GM19239 (cell line): ENCODE results near the gene ADPRS.
A peak's percentile ranks its signal among the peaks of the same experiment; 100 is the strongest.

Source experiments
- DNase-seq: peaks from one replicate; pipeline ENCODE4 v3.0.0; 2011; ENCODE audit warnings: low spot score; ENCODE audit not compliant: insufficient read length
- FAIRE-seq: peaks from 2 replicates; lab custom pipeline; 2011; peaks lifted over from hg19 to GRCh38; lab: Jason Lieb, UNC

ADPRS gene, protein sequence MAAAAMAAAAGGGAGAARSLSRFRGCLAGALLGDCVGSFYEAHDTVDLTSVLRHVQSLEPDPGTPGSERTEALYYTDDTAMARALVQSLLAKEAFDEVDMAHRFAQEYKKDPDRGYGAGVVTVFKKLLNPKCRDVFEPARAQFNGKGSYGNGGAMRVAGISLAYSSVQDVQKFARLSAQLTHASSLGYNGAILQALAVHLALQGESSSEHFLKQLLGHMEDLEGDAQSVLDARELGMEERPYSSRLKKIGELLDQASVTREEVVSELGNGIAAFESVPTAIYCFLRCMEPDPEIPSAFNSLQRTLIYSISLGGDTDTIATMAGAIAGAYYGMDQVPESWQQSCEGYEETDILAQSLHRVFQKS

DNA sequence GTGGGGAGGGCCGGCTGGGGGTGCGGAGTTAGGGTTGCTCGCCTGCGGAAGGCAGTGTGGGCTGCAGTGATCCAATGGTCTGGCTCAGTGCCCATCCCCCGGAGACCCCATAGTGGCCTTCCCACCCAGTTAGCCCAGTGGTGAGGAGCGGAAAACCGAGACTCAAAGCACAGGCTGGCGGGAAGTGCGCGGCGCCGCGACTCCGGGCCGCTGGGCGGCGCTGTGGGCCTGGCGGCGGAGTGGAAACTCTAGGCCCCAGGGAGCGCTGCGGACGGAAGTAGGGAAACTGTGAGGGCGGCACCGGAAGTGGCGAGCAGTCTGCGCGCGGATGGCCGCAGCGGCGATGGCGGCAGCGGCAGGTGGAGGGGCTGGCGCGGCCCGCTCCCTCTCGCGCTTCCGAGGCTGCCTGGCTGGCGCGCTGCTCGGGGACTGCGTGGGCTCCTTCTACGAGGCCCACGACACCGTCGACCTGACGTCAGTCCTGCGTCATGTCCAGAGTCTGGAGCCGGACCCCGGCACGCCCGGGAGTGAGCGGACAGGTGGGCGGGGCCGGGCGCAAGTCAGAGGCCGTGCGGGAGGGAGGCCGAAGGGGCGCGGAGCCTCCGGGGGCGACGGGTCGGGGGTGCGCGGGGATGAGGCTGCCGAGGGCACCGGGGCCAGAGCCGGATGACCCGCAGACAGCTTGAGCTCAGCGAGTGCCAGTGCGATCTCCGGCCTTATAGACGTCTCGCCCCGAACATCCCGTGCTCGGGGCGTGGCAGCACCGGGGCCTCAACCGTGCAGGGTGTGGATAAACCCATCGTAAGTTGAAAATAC, at the start of gene ADPRS:
Gene ADPRS, plus strand, starts transcription at position 316 of the 816 bp plus-strand sequence. Its CDS starts 13 bp downstream, at position 329.
- FAIRE-seq: peak; percentile 93
- DNase-seq: peak; percentile 95

DNA sequence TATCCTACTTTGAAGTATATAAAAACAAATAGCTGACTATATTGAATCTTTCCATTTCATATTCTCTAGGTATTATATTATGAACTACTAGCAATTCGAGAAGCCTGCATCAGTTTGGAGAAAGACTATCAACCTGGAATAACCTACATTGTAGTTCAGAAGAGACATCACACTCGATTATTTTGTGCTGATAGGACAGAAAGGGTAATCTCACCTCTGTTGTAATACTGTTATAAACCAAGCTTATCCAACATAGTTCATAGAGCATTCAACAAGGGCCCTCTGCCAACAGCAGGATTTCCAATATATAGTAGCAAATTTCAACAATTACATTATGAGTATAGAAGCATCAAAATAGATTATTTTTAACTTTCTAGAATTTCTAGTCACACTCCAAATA, 48.5 kb upstream of the ADPRS start:
- FAIRE-seq: no peak
- no peak for DNase-seq

DNA sequence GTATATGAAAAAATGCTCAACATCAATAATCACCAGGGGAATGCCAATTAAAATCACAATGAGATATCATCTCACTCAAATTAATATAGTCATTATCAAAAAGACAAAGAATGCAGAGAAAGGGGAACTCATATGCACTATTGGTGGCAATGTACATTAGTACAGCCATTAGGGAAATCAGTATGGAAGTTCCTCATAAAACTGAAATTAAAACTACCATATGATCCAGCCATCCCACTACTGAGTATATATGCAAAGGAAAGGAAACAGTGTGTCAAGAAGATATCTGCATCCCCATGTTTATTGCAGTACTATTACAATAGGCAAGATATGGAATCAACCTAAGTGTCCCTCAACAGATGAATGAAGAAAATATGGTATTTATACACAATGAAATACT, 36.9 kb upstream of the ADPRS start:
- FAIRE-seq (no peak), DNase-seq (no peak)

DNA sequence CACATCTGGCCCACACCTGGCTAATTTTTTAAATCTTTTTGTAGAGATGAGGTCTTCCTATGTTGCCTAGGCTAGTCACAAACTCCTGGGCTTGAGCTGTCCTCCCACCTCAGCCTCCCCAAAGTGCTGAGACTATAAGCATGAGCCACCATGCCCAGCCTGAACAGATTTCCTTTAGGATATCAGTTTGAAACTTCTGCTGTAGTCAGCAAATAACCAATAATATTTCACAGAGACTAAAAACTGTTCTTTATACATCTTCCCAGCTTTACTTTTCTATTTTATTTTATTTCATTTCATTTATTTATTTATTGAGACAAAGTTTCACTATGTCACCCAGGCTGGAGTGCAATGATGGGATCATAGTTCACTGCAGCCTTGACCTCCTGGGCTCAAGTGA, 34.7 kb upstream of the ADPRS start:
- FAIRE-seq (no peak), DNase-seq (no peak)

DNA sequence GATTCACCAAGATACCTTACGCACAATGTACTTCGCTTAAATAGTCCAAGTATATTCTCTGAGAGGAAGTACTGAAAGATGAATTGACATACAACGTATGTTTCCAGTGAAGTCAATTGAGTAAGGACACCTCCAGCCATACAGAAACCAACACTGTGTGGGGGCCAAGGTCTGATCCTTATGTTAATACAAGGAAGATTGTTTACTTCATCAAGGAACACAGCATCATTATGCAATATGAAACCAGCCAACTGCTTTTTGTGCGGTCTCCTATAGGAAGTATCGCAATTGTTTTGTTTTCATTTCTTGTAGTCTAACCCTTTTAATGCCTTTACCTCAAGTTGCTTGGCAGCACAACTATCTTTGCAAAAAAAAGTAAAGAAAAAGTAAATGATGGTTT, 33.0 kb upstream of the ADPRS start:
- DNase-seq (no peak), FAIRE-seq (no peak)

DNA sequence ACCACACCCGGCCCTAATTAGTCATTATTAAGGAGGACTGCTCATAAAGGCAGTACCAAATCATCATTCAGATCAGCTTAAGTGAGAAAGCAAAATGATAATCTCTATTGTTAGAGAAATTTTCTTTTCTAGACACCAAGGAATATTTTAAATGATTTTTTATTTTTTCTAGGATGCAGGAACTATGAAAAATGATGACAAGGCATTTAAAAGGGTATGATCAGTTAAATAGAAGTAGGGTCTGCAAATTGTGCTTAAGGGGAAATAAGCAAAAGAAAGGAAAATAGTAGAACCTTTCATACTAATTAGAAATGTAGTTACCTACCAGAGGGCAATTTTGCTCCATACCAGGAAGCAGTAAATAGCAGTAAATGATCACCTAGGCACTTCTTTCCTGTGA, 26.4 kb upstream of the ADPRS start:
- DNase-seq (no peak), FAIRE-seq (peak; percentile 37)

DNA sequence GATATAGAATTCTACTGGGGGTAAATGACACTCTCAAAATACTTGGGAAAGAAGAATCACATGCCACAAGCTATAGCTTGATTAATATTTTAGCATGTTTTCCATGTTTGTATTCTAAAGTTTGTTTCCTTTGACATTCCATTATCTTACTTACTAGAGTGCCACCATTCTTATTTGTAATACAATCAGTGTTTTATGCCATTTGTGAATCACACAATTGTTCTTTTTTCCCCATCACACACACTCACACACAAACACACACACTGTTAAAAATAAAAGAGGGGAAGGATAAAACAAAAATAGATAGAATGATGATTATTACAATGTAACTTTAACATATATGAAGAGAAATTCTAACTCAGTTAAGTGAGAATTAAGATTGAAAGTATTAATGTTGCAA, 20.8 kb upstream of the ADPRS start:
- DNase-seq (no peak), FAIRE-seq (no peak)

DNA sequence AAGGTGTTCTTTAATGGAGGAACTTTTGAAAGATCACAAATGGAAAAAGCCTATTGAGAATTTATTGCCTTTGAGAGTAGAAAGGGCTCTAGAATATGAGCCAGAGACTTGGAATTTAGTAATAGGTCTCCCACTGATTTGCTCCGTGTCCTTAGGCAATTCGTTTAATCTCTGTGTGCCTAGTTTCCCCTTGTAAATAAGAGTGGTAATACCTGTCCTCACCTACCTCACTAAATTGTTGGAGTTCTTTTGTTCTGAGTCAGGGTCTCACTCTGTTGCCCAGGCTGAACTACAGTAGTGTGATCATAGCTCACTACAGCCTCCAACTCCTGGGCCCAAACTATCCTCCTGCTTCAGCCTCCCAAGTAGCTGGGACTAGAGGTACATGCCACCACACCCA, 19.8 kb upstream of the ADPRS start:
- DNase-seq: no peak

DNA sequence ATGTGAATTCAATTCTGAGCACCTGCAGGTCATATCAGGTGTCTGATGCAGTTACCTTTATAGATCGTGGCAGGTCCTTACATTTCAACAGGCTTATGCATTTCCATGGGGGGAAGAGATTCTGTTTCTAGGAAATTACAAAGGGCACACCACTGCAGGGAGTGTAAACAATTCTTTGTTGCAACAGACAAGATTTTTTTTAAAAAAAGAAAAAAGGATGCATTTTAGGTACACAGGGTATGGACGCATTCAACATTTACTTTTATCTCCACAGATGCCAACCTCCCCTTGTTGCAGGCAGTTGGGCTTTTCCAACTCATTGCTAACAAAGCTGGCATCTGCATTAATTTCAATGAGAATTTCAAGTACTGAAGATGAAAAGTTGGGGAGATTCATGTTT, 18.3 kb upstream of the ADPRS start:
- DNase-seq (no peak), FAIRE-seq (no peak)

More for the DNA sequence above, 19.8 kb upstream of the ADPRS start:
- FAIRE-seq: no peak

DNA sequence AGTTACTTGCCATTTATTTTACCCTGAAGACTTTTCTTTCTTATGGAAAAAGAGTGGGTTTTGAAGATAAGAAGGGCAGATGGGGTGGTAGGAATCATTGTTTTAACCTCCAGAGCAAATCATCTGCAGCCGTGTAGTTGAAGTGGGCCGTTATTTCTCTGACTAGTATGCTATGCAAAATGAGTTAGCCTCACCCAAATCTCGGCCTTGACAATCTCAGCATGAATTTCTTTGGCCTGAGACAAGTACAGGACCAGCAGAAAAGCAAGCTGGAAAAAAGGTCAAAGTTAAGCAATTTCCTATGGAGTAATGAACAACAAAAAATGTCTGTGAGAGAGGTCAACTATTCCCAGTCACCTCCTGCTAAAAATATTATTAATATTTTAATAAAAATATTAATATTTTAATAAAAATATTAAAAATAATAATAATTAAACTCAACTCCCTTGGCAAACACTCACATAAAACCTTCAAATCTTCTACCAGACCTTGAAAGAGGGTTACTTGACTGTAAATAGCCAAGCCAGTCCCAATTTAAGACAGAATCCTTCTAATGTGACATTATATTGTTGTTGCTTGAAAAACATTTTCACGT, 11.6 kb upstream of the ADPRS start:
- FAIRE-seq (no peak), DNase-seq (no peak)

DNA sequence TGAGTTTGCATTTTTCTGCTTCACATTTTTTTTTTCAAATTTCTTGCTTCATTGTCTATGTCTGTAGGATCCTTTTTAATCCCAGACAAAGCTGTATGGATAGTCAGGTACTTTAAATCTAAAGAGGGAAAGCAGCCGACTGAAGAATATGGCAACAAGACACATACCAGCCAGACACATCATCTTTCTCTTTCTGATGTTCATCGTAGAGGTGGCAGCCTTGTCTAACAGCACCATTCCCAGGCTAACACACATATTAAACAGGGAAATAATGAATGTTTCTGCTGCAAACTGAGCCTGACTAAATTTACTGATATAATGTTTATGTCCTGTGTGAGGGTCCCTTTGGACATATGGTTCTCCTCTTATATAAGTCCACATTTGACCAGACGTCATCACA, 8.5 kb upstream of the ADPRS start:
- FAIRE-seq: no peak
- no peak for DNase-seq

DNA sequence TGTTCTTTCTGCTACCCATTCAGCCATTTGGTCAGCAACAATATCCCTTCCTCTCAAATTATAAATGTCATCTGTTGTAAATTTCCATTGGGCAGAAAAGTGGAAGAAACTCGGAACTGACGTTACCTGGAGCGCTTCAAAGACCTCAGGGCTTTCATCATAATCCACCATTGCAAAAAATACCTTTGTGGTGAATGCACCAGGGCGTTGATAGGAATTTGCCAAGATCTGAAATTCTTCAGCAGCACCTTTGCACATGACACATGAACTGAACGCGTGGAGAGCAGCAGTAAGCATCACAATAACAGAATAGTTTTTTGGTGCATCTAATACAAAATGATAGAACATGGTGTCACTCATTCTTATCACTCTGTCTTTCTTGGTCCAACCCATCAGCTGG, 7.9 kb upstream of the ADPRS start:
- DNase-seq (no peak), FAIRE-seq (no peak)

DNA sequence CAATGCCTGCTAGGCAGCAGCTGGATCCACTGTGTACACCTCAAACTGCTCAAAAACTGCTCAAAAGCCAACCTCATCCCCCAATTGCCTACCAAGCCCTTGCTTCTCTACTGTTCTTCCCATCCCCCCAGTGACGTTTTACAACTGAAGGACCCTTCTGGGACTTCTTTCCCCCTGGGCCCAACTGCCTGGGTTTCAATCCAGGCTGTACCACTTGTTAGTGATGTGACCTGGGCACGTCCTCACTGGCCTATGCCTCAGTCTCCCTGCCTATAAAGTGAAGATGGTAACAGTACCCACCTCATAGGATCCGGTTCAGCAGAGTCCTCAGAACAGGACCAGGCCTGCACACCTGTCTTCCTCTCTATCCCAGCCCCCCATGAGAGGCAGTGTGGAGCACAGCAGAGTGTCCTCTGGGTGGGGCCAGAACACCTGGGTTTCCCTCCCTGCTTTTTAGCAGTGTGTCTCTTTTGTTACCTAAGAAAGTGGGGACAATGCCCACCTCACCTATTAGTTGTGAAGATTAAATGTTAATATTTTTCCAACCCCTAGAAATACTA, 6.7 kb upstream of the ADPRS start:
- FAIRE-seq (no peak), DNase-seq (no peak)

DNA sequence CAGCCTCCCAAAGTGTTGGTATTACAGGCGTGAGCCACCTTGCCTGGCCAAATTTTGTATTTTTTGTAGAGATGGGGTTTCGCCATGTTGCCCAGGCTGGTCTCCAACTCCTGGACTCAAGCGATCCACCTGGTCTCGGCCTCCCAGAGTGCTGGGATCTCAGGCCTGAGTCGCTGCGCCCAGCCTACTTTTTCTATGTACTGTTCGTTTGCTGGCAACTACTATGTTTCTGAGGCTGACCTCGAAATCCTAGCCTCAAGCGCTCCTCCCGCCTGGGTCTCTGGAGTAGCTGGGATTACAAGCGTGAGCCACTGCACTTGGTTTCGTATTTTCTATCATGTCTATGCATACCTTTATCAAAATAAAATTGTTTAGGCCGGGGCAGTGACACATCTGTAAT, 5.5 kb upstream of the ADPRS start:
- no peak for DNase-seq
- no peak for FAIRE-seq

DNA sequence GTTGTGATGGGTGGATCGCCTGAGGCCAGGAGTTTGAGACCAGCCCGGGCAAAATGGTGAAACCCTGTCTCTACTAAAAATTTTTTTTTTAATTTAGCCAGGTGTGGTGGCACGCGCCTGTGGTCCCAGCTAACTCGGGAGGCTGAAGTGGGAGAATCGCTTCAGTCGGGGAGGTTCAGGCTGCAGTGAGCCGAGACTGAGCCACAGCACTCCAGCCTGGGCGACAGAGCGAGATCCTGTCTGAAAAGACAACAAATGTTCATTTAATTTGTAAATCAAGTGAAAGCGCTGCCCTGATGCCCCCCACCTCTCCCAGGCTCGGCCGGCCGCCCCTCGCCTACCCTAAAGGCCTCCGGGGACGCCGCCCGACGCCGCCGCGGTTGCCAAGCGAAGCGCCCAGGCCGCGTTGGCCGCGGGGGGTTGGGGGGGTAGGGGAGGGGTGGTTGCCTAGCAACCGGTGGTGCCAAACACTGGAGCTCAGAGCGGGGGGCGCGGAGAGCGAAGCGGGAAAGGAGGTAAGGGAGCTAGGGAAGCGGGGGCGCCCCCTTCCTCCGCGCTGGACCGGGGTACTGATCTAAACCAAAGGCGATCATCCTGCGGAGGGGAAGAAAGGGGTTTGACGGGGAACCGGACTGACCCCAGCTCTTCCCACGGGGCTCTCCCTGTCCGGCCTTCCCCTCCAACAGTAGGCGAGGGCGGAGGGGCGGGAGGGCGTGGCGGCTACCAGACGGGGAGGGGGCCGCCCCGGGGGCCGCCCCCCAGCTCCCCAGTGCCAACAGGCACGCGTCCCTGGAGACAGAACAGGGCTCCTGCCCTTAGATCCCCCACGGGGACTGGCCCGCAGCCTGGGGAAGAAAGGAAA, 4.8 kb upstream of the ADPRS start, which contains the start of gene TEKT2:
Gene TEKT2, plus strand, starts transcription at position 460 of the 862 bp plus-strand sequence. CDS start 828 bp downstream, outside the sequence.
- DNase-seq (no peak), FAIRE-seq (no peak)

DNA sequence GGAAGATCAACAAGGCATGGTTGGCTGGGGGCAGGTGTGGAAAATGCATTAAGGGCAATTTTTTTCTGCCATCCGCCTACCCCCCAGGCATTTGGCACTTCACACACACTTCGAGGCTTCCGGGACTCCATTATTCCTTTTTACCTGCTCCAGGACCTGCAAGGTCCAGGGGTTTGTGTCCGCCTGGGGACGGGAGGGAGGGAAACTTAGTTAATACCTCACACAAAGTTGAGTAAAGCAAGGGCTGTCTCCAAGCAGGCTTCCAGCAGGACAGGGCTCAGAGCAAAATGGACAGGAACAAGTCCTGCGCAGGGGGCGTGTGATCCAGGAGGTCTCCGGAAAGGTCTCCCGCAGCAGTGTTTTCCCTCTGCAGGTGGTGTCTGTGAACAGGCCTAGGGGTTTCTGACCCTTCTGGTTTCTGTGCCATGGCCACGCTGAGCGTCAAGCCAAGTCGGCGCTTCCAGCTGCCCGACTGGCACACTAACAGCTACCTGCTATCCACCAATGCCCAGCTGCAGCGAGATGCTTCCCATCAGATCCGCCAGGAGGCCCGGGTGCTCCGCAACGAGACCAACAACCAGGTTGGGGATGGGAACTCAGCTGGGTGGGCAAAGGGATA, 4.1 kb upstream of the ADPRS start:
- DNase-seq: no peak

DNA sequence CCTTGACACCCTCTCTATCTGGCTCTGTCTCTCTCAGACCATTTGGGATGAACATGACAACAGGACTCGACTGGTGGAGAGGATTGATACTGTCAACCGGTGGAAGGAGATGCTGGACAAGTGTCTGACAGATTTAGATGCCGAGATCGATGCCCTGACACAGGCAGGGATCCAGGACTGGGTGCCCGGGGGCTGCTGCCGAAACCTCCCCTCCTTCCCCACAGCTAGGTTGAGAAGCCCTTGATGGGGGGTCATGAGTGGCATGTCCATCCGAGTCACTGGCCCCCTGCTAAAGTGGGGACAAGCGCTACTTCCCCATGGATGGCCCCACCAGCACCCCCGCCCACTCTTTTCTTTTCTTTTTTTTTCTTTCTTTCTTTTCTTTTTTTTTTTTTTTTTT, 3.6 kb upstream of the ADPRS start:
- FAIRE-seq: no peak
- no peak for DNase-seq

More for the DNA sequence above, 4.1 kb upstream of the ADPRS start:
- FAIRE-seq: no peak

DNA sequence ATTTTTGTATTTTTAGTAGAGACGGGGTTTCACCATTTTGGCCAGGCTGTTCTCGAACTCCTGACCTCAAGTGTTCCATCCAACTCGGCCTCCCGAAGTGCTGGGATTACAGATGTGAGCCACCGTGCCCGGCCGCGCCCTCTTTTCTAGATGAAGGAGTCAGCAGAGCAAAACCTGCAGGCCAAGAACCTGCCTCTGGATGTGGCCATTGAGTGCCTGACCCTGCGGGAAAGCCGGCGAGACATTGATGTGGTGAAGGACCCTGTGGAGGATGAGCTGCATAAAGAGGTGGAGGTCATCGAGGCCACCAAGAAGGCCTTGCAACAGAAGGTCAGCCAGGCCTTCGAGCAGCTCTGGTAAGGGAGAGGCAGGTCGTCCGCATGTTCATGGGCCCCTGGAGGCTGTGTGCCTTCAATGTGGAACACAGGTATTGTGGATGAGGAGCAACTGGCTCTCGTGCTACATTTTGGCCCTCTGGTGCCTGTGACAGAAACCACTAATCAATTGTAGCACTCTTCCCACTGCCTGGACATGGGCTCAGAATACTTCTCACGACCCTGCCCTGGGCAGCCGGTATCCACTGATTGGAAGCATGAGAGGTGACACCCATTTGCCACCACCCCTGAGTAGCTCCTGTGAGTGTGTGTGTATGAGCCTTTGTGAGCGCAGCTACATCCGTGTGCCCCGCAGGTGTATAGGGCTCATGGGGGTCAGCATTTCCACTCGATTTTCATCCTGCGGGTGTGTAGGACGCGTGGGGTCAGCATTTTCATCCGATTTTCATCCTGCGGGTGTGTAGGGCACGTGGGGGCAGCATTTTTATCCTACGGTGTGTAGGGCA, 2.8 kb upstream of the ADPRS start:
- no peak for FAIRE-seq
- no peak for DNase-seq
